Measurements from ENCODE around the gene FBXO41.

Gene FBXO41

DNA sequence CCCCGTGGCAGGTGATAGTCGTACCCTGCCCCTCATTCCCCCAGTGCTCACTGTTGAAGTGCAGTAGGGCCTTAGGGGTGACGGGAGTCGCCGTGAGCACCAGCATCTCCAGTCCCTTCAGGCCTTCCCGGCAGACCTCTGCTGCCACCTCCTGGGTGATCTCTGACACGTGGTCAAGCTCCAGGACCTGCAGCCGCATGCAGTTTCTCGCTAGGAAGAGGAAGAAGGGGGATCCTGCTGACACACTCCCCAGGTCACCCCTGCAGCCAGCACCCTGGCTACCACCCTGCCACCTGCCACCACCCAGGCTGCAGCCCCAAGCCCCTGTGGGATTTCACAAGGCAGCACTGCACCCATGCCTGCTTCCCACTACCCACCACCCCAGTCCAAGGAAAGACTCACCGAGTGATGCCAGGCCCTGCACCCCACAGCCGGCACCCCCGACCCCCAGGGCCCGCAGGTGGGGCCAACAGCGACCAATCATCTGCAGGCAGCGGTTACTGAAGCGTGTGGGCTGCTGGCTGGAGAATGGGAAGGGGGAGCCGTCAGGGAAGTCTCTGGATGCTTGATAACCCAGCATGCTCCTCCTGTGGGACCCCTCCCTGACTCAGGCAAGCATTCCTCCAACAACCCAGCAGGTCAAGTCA lies 23.8 kb downstream of the FBXO41 start:
- DNase-seq = no peak

GRCh38 chr2:73259704-73260337 lies 24.5 kb downstream of the FBXO41 start:
- DNase-seq = no peak

- no peak for DNase-seq
Observed at GRCh38 chr2:73259276-73259675, 25.0 kb downstream of the FBXO41 start.

- DNase-seq = no peak
Observed at GRCh38 chr2:73258913-73259215, 25.4 kb downstream of the FBXO41 start.

GRCh38 chr2:73258186-73258912 lies 25.9 kb downstream of the FBXO41 start:
- DNase-seq = no peak

- DNase-seq = peak; percentile 25
Observed at GRCh38 chr2:73257425-73258125, 26.7 kb downstream of the FBXO41 start.

GRCh38 chr2:73257021-73257420 lies 27.3 kb downstream of the FBXO41 start:
- DNase-seq = no peak

GRCh38 chr2:73256618-73256922 lies 27.7 kb downstream of the FBXO41 start:
- no peak for DNase-seq

DNA sequence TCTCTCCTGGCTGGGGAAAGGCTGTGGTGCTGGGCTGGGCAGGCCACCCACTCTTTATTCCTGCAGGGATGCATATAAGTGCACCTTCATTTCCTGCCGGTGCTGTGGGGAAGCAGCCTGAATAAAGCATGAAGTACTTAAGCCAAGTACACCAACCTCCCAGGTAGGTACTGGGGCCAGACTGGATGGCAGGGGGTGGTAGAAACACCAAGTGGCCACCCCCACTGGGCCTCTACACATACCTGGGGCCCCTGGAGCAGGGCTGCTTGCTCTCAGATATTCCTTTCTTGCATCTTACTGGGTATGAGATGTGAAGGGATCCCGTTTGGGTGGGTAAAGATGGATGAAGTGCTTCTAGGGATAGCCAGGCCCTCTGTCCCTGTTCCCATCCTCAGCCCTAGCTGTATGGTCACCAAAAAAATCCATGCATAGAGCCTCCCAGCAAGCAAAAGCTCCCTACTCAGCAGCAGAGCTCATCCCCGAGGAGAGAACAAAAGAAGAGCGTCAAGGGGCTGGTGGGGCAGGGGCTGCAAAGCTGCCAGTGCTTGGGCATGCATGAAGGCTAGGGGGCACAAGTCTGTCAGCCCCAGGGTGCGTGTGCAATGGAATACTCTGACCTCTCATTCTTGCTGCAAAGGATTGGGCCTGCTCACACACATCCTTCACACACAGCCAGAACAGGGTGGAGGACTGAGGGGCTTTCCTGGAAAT lies 28.2 kb downstream of the FBXO41 start:
- DNase-seq = no peak

DNA sequence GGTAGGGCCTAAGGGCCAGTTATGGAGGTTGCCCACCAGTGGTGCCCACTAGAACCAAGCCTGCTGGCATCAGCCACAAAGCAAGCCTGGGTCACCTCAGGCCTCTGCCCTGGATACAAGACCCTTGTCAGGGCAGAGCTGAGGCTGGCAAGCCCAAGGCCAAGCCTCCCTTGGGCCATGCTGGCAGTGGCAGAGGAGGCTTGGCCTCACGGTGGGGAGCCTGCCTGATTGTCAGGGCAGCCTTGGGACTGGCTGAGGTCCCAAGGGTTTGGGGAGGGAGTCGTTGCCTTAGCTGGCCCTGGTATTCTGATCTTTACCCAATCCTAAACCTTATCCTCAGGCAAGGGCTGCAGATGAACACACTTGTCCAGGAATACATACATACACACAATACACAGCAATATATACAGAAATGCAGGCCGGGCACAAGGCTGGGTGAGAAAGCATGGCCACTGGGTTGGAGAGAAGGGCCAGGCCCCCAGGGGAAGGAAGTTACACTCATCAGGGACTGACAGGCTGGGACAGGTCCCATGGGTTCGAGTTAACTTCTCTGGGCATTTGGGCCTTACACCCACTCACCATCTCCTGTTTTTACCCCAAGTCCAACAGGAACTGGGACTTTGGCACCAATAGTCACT lies 29.2 kb downstream of the FBXO41 start:
- no peak for DNase-seq

DNA sequence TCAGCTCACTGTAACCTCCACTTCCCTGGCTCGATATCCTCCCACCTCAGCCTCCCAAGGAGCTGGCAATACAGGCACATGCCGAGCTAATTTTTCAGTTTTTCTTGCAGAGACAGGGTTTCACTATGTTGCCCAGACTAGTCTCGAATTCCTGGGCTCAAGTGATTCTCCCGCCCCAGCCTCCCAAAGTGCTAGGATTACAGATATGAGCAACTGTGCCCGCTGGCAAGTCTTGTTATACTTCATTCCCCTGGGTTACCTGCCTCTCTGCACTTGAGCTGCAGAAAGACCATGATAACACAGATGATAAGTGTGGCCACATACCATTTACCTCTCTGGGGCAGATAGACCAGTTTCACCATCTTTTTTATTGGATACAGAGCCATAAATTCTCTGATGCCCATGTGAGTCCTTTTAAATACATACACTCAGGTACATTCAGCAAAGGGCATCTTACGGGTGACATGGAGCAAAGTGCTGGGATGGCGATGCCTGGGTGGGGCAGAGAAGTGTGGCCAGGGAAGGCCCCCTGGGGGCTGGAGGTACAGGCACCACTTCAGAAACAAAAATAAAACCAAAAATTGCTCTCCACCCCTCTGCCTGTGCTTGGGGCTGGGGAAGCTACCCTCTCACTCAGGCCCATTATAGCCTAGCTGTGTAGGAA lies 29.8 kb downstream of the FBXO41 start:
- DNase-seq = no peak

GRCh38 chr2:73253901-73254300 lies 30.4 kb downstream of the FBXO41 start:
- DNase-seq = peak; percentile 2

GRCh38 chr2:73253400-73253799 lies 30.9 kb downstream of the FBXO41 start:
- DNase-seq = no peak

DNA sequence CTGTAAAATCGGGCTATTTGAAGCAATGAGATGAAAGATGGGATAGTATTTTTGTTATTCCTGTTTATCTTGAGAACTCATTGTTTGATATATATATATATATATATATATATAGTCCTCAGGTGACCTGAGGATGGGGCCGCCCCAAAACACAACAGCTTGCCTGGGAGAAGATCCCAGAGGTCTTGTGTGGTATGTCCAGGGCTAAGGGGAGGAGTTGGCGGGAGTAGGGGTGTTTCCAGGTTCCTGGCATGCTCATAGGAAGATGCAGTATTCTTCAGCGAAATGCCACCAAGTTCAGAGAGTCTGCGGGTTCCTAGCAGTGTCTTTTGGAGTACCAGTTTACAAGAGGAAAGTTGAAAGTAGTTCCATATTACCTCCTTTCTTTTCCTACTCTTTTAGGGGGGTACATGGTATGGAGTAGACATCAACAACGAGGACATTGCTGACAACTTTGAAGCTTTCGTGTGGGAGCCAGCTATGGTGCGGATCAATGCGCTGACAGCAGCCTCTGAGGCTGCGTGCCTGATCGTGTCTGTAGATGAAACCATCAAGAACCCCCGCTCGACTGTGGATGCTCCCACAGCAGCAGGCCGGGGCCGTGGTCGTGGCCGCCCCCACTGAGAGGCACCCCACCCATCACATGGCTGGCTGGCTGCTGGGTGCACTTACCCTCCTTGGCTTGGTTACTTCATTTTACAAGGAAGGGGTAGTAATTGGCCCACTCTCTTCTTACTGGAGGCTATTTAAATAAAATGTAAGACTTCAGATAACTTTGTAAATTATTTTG lies 31.8 kb downstream of the FBXO41 start:
- no peak for DNase-seq

GRCh38 chr2:73250872-73251846 lies 33.1 kb downstream of the FBXO41 start:
- DNase-seq = no peak

DNA sequence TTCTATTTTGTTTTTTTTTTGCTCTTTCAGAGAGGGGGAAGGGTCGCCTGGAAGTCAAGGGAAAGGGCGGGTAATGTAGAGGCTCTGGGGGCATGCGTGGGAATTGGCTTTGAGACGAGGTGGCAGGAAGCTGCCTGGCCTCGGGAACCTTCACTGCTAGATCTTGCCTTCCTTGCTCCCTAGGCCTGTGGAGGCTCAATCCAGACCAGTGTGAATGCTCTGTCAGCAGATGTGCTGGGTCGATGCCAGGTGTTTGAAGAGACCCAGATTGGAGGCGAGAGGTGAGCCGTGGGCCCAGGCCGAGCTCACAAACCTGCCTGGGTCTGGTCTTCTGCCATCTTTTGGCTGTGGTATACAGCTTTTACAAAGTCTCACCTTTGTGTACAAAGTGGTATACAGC lies 34.6 kb downstream of the FBXO41 start:
- no peak for DNase-seq

DNA sequence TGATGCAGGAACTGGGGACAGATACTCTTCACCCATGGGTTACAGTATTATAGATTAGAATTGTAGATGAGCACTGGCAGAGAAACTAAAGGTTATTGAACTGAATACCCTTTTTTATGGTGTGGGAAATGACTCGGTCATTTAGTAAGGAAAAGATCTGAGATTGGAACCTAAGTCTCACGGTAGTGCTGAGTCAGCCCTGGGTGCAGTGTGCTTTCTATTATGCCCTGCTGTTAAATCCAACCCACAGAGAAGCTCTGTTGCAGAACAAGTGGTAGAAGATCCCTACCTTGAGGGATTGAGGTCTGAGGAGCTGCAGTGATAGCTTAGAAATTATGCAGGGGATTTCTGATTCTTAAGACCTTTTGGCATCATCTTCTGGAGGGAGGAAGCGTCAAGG lies 37.4 kb downstream of the FBXO41 start:
- no peak for DNase-seq

DNA sequence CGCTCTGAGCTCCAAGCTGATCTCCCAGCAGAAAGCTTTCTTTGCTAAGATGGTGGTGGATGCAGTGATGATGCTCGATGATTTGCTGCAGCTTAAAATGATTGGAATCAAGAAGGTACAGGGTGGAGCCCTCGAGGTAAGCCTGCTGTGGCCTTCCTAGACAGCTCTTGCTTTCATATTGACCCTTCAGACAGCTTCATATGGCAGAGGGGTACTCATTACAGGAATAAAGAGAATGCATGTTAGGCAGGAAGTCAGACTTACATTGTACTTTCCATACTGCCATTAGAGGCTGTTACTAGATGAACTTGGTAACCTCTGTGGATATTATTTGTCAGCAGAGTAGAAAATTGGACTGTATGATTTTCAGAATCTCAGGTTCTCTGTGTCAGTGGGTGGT lies 39.7 kb downstream of the FBXO41 start:
- DNase-seq = no peak

DNA sequence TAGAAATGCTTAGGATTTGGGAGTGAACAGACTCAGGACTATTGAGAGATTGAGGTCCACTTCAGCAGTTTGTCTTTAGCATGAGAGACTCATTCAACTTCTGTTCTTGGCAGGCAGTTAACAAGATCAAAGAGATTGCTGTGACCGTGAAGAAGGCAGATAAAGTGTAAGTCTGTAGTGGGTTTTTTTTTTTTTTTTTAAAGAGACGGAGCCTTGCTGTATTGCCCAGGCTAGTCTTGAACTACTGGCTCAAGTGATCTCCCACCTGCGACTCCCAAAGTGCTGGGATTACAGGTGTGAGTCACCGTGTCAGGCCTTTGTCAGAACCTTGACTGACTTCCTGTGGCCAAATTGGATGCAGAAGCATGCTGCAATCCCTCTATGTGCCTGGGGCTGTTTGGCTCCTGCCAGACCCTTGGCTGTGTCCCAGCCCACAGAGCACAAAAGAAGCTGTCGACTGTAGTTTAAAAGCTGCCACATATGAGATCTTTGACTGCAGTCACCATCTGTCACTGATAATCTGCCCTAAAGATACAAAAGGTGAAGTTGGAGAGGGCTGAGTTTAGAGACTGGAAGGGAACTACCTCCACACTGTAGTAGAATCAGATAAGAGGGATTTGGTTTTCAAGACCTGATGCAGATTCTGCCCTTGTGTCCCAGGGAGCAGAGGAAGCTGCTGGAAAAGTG lies 40.3 kb downstream of the FBXO41 start:
- DNase-seq = no peak

DNA sequence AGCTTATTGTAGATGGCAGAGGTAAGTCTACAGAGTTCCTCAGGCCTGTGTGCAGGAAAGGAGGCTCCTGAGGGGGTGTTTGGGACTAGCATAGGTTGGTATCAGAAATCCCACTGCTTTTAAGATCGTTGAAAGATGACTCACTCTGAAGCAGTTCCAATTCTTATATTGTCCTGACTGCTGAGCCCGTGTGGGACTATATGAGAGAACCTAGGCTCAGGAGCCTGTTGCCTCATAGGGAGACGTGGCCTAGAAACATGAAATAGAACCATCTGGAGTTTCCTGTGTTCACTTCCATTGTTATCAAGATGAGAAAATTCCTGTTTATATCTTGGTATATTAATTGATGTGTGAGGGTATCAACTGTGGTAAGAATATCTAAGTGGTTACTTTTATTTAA lies 44.5 kb downstream of the FBXO41 start:
- no peak for DNase-seq
